ENCODE results near the gene WDR44. TPM values are rescaled to one million over a fixed set of nuclear protein-coding genes. Genes with fewer than 3 reads are reported as not detected.

The WDR44 gene
- total RNA-seq, 1 donor from 2014 or later = 38.3 TPM

DNA sequence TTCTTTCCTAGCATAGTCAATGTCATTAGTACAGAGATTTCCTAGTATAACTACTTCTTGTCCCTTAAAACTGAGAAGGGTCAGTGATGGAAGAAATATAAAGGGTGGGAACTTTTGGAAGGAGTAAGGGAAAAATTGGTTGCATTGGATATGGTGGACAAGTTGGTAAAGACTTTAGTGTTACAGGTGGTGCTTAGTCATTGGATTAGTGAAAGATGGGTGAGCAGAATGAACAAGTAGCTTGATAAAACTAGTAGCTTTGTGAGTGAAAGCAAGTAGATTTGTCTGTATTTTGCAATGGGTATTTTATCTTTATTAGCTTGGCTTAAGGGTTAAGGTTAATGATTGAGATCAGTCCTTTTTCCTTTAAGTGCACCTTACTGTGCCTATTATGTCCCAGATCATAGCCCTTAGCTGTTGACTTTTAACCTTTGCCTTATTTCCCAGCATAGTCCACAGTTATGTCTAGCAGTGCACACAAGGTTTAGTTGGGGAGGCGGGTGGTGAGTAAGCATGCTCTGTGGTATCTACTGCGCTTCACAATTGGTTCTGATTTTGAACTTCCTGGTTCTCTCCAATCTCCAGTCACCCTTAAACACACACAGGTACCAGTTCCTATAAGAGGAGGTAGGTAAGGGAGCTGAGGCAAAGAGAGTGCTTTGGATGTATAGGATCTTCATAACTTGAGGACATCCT is 9.5 kb downstream of the WDR44 start:
- FAIRE-seq (no peak), DNase-seq (ENCODE audit: low spot score in 2 of 2) (no peak)

DNA sequence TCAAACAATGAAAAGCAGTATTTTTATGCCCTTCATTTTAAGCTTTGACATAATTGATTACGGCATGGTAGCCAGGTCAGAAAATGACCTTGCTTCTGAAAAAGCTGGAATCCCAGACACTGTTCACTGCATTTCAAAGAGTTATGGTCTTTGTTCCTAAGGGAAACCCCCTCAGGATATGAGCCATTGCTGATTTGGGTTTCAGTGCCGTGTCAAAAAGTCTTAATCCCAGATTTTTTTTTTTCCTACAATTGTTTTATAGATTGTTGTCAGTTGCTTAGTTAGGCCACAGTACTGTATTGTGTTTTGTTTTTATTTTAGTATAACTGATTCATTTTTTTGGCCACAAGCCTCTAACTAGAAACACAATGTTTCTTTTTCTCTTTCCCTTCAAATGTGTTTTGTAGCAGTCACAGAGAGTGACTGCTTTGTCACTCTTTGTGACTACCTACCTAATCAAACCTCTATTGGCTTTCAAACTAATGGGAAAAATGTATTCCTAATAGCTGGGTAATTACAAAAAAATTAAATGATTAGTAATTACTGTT is 10.3 kb downstream of the WDR44 start:
- FAIRE-seq = no peak

DNA sequence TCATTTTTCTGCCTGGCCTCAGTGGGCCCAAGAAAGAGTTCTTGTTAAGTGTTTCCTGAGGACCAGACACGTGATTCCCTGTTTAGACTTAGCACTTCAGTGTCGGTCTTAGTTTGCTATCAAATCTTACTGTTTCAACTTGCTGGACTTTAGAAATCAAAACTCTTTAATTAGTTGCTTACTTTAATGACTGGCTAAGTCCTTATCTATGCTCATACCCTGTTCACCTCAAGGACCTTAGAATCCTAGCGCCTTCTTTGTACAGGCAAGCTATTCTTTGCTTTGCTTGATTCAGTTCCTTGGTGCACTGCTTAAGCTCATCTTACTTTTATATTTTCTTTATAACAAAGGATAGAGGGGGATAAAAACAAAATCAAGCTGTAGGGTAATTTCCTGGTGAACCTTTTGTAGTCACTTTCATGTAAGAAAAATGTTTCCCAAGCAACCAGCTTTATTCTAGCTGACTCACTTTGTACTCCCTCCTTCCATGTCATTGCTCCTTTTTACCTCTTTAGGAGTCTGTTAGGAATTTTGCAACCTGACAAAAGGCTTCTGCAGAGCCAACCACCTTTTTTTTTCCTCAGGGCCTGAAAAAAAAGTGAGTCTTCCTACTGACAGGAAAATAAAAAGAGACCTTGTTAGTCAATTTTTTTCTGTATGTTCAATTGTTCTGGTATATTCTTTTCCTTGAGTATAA is 14.7 kb downstream of the WDR44 start:
- FAIRE-seq (no peak), DNase-seq (ENCODE audit: low spot score in 2 of 2) (no peak)

More for the DNA sequence above, 10.3 kb downstream of the WDR44 start:
- DNase-seq (ENCODE audit: low spot score in 2 of 2) = no peak

DNA sequence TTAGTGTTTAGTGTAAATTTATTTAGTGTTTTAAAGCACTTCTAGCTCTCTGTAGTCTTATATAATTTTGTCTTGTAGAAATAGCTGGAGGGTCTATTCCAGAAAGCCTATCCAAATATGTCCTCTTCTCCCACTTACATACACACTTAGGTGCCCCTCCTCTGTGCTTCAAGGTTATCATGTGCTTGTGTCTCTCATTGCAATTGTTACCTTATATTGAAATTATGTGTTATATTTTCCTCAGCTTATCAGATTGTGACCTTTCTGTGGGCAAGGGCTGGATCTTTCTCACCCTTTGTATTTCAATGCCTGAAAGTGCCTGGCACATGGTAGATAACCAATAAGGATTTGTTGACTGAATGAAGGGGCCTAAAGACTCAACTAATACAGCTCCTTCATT is 18.4 kb downstream of the WDR44 start:
- DNase-seq (ENCODE audit: low spot score in 2 of 2) (no peak), FAIRE-seq (no peak)

DNA sequence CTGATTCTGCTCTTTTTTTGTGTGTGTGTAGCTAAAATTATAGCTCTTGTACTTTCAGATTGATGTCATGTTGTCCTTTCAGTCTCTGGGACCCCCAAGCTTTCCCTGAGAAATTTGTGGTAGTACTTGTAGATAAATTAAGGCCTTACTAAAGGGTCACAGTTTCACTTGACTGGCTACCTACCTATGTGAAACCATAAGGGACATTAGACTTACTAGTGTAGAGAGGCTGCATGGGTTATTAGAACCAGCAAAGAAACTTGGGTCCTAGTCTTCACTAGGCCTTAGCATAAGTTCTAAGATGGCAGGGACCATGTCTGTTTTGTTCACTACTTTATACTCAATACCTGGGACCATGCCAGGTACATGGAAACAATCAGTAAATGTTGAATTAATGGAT is 21.4 kb downstream of the WDR44 start:
- no peak for DNase-seq (ENCODE audit: low spot score in 2 of 2)
- FAIRE-seq = no peak

DNA sequence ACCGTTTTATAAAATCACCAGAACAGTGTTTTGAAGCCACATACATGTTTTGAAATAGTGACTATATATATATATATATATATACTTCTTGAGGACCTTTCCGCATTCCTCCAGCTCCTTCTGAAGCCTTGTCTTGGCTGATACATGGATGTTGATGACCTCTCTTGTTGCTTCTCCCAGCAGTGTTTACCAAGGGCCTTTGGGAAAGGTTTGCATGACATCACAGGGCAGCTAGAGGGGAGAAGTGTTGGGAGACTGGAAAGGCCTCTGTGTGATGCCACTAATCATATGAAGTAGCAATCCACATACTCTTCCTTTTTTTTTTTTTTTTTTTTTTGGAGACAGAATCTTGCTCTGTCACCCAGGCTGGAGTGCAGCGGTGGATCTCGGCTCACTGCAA is 22.5 kb downstream of the WDR44 start:
- DNase-seq (ENCODE audit: low spot score in 2 of 2) (no peak), FAIRE-seq (no peak)

DNA sequence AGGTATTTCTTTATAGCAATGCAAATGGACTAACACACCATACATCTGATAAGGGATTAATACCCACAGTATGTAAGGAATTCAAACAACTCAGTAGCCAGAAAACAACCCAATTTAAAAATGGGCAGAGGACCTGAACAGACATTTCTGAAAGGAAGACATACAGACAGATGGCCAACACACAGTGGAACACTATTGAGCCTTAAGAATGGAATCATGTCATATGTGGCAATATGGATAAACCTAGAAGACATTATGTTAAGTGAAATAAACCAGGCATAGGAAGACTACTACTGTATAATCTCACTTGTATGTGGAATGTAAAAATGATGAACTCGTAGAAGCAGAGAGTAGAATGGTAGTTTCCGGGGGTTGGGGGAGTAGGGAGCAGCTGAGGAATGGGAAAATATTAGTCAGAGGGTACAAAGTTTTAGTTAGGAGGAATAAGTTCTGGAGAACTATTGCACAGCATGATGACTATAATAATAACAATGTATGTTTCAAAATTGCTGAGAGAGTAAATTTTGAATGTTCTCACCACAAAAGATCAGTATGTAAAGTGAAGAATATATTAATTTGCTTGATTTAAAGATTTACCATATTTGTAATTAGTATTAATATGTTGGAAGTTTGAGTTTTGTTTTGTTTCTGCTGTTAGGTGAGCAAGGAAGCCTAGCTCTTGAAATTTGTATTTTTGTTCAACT is 25.2 kb downstream of the WDR44 start:
- no peak for DNase-seq (ENCODE audit: low spot score in 2 of 2)
- no peak for FAIRE-seq

DNA sequence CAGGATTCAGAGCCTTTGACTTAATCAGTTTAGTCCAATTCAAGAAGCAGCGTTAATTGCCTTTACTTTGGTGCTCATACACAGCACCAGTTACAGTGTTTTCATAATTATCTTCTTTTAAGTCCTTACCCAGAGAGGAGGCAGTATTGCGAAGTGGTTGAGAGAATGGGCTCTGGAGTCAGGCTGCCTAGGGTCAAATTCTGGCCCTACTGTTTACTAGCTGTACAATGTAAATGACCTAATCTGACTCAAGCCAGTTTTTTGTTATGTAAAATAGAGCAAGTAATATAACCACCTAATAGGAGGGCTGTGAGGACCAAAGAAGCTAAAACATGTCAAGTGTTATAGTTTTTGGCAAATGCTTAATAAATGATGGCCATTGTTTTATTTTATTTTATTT is 27.6 kb downstream of the WDR44 start:
- FAIRE-seq = no peak
- DNase-seq (ENCODE audit: low spot score in 2 of 2) = no peak

DNA sequence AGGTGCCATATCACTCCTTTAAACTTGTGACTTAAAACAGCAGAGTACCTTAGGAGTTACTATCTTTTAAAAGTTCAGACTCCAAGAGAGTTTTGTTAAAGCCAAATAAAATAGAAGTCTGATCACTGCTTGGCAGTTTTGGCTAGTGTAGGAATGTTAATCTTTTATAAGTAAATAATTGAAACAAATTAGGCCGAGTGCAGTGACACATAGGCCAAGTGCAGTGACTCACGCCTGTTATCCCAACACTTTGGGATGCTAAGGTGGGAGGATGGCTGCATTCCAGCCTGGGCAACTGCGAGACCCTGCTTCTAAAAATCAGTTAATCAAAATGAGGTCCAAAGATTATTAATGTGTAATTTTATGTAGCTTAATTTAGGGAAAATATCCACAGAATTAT is 37.2 kb downstream of the WDR44 start:
- FAIRE-seq = no peak
- no peak for DNase-seq (ENCODE audit: low spot score in 2 of 2)

DNA sequence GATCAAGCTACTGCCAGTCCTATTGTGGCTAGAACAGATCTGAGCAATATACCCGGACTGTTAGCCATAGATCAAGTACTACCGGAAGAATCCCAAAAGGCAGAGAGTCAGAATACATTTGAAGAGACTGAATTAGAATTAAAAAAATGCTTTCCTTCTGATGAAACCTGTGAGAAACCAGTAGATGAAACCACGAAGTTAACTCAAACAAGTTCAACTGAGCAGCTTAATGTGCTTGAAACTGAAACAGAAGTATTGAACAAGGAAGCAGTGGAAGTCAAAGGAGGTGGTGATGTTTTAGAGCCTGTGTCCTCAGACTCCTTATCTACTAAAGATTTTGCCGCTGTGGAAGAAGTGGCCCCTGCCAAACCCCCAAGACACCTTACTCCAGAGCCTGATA is 46.8 kb downstream of the WDR44 start:
- FAIRE-seq = no peak
- no peak for DNase-seq (ENCODE audit: low spot score in 2 of 2)

DNA sequence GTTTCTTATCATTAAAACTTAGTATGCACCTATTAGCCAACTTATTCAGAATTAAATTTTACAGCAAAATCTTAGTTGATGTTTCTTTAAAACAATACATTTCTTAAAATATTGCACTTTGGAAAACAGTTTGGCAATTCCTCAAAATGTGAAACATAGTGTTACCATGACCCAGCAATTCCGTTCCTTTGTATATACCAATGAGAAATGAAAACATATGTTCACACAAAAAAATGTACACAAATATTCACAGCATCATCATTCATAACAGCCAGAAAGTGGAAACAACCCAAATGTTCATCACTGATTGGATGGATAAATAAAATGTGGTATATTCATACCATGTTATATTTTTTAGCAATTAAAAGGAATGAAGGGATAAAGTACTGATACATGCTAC is 50.2 kb downstream of the WDR44 start:
- DNase-seq (ENCODE audit: low spot score in 2 of 2) (no peak), FAIRE-seq (no peak)

DNA sequence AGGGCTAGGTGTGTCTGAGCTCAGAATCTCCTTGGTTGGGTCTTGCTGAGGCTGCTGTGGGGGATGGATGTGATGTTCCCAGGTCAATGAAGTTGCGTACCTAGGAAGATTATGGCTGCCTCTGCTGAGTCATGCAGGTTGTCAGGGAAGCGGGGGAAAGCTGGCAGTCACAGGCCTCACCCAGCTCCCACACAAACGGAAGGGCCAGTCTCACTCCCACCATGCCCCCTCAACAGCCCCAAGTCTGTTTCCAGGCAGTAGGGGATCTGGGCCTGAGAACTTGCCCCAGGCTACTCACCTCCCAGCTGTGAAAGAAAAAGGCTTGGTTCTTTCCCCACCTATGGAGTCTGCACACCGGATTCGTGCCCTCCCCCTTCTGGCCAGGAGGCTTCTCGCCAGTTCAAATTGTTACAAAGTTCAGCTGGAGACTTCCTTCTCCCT is 72.9 kb downstream of the WDR44 start:
- DNase-seq (ENCODE audit: low spot score in 2 of 2) = no peak
- FAIRE-seq = no peak

DNA sequence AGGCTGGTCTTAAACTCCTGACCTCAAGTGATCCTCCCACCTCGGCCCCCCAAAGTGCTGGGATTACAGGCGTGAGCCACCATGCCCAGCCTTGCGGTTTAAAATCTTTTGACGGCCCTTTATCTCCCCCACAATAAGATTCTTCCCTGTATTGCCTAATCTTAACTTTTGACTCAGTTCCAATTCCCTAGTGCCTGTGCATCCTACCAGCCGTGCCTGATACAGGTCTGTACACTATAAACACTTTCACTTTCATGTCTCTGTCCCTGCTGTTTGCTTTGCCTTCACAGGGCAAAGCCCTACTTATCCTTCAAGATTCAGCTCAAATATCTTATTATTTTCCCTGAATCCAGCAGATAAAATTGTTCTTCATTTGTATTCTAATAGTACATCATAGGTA is 74.6 kb downstream of the WDR44 start:
- DNase-seq (ENCODE audit: low spot score in 2 of 2) (no peak), FAIRE-seq (no peak)

DNA sequence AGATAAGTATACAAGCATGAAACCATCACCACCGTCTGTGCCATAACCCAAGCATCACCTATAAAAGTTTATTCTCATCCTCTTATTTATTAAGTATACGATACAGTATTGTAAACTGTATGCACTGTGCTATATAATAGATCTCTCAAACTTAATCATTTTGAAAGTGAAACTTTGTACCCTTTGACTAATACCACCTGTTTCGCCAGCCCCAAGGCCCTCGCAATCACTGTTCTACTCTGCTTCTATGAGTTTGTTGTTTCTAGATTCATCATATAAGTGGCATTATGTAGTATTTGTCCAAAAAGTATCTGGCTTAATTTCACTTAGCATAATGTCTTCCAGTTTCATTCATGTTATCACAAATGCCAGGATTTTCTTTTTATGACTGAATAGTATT is 77.7 kb downstream of the WDR44 start:
- DNase-seq (ENCODE audit: low spot score in 2 of 2) = no peak
- no peak for FAIRE-seq

DNA sequence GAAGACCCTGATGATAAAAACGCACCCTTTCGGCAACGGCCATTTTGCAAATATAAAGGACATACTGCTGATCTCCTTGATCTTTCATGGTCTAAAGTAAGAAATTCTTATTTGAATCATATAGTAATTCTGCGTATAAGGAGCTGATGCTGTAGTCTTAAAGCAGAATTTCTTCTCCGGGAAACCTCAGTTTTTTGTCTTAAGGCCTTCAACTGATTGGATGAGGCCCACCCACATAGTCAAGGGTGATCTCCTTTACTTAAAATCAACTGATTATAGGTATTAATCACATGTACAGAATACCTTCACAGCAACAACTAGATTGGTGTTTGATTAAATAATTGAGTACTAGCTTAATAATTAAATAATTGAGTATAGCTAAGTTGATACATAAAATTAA is 86.9 kb downstream of the WDR44 start:
- no peak for FAIRE-seq
- no peak for DNase-seq (ENCODE audit: low spot score in 2 of 2)

DNA sequence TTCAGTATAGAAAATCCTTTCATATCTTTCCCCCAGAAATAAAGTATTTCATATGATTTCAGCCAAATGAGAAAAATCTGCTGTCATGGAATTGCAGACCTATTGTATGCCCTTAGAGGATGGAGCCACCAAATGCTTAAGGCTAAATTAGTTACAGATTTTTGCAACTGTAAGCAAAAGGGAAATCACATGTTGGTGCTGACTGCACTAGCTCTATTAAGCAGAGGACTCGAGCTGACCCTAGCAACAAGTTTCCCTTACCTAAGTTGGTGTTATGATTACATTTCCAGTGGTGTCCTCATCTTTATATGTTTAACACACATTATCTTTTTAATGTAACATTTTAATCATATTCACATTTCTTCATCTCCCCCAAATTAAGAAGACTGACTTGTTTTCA is 91.4 kb downstream of the WDR44 start:
- FAIRE-seq (no peak), DNase-seq (ENCODE audit: low spot score in 2 of 2) (no peak)

DNA sequence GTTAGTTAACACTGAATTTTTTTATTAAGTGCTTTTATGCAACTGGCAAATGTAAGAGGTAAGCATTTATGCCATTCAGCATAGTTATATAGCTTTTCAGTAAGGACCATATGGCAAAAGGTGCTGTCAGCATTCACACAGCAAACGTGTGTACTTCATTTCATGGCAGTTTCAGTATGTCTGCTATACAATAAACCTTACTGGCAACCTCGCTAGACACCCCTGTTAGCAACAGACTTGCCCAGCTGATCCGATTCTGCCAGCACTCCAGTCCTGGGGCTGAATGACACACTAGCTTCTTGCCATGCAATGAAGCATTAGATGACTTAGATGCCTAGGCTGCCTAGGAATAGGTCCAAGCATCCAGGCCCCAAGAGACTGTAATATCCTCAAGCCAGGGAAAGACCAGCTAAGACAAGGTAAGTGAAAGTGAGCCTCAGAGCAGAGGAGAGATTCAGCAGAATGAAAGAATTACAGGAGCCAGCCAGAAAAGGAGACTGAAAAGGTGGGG is 102.4 kb downstream of the WDR44 start:
- DNase-seq (ENCODE audit: low spot score in 2 of 2) = no peak
- no peak for FAIRE-seq

DNA sequence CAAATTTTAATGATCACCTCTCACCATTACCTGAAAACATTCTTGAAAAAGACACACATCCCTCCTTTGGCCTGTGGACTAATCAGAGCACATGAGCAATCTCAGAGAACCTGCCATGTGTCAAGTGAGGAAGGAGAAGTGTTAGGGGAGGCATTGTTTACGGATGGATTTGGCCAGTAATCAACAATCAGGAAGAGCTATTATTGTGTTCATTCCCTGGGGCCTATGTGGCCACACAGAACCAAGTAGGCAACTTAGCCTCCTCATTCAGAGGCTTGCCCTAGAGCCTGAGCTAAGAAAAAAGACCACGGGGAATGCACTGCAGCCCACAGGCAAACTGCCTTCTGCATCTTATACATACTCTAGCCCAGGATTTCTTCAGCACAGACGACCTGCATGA is 109.1 kb downstream of the WDR44 start:
- no peak for FAIRE-seq
- no peak for DNase-seq (ENCODE audit: low spot score in 2 of 2)

DNA sequence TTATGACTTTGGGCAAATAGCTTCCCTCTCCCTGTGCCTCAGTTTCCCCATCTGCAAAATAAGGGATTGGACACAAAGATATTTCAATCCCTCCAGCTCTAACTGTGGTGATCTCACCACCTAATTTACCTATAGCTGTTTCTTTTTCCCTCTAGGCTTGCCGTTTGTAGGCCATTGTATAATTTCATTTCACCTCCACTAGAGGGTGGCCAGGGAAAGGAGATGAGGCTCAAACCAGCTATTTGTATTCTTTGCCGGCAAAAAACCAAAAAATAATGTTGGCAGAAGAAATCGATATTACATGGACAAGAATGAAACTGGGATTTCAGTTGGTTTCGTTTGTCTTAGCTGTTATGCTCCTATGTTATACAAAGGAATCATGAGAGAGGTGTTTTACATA is 113.6 kb downstream of the WDR44 start:
- peak in 1 of 2 donors; percentile 16 for DNase-seq (ENCODE audit: low spot score in 2 of 2)
- no peak for FAIRE-seq

DNA sequence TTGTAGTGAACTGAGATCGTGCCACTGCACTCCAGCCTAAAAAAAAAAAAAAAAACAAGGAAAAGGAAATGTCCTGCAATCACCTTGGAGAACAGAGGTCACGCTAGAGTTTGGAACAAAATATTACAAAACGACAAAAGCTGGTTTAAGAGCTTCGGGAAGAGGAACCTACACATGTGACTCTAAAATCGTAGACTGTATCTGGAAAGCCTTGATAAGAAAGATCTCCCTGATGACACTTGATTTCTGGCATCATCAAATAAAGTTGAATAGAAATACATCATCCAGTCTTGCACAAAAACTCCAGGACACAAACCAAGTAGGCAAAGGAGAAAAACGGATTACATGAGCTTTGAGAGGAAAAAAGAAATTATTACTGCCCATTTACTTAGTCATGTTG is 118.6 kb downstream of the WDR44 start:
- FAIRE-seq = no peak
- DNase-seq (ENCODE audit: low spot score in 2 of 2) = no peak

DNA sequence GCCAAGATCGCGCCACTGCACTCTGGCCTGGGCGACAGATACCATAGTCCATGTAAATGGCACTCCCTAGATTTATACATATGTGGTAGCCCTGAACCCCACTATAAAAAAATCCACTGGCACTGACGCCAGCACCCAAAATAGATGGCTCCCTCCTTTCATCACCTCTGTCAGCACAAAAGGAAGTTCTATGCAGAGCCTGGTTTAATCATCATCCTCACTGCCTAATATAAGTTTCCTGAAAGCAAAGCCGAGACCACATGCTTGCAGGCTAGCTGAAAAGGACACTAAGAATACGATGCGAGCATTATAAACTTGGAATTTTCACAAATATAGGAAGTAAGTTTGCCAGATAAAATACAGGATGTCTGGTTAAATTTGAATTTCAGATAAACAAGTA is 122.2 kb downstream of the WDR44 start:
- DNase-seq (ENCODE audit: low spot score in 2 of 2) (no peak), FAIRE-seq (no peak)
